Bronchial epithelial cell (primary cell): ENCODE measurements around the gene ZNF534. TPM values are rescaled to one million over a fixed set of nuclear protein-coding genes. Genes with fewer than 3 reads are reported as not detected.
A peak's percentile ranks its signal among the peaks of the same experiment; 100 is the strongest.

ENCODE experiments used
- DNase-seq: peaks from one replicate; pipeline ENCODE4 v3.0.0-alpha.2; 2010; ENCODE audit warnings: low read depth
- FAIRE-seq: peaks from 2 replicates; lab custom pipeline; 2011; peaks lifted over from hg19 to GRCh38; lab: Jason Lieb, UNC
- H3K27me3 ChIP-seq: 2 replicates; pipeline ENCODE4 v1.5.1; 2011; ENCODE audit warnings: low read length; ENCODE audit not compliant: control insufficient read depth, insufficient read depth
- H3K36me3 ChIP-seq: 2 replicates; pipeline ENCODE4 v1.5.1; 2011; ENCODE audit warnings: low read length; ENCODE audit not compliant: control insufficient read depth, insufficient read depth
- H3K4me3 ChIP-seq: 2 replicates; pipeline ENCODE4 v1.5.1; 2011; ENCODE audit warnings: mild to moderate bottlenecking, low read depth, low read length, control low read depth
- total RNA-seq: library from RNA; depleted of rRNA; stranded (reverse); fragments of >200 nt; gene quantifications from 2 replicates; pipeline ENCODE4 v1.2.1, GENCODE V29; 2014
- TF ChIP-seq, protein P1 (sequence below): IDR thresholded peaks from 2 replicates; pipeline ENCODE4 v1.5.1; 2011; ENCODE audit warnings: mild to moderate bottlenecking, moderate library complexity, low read length, control low read depth, inconsistent platforms; ENCODE audit not compliant: insufficient read depth, severe bottlenecking

The ZNF534 gene
- not detected in 2 replicates for total RNA-seq

DNA sequence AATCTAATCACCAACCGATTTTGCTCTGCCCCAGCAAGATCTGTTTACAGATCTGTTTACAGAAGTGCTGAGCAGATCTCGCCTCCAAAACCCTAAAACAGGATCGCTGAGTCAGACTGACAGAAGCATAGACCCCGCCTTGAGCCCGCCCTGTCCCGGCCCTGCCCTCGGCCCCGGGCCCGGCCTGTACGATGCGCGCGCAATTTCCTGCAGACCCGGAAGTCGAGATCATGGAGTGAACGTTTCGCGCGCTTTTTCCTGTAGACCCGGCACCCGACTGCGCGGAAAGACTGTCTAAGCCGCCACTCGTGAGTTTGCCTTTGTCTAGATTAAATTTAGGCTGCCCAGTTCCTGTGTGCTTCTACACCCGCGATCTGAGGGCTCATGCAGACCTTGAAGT, at the start of gene ZNF534:
TSS of gene ZNF534 (plus strand) at position 212 of the 400 bp plus-strand sequence. CDS start 2,327 bp downstream, outside the sequence.
- TF ChIP-seq, protein P1, sequence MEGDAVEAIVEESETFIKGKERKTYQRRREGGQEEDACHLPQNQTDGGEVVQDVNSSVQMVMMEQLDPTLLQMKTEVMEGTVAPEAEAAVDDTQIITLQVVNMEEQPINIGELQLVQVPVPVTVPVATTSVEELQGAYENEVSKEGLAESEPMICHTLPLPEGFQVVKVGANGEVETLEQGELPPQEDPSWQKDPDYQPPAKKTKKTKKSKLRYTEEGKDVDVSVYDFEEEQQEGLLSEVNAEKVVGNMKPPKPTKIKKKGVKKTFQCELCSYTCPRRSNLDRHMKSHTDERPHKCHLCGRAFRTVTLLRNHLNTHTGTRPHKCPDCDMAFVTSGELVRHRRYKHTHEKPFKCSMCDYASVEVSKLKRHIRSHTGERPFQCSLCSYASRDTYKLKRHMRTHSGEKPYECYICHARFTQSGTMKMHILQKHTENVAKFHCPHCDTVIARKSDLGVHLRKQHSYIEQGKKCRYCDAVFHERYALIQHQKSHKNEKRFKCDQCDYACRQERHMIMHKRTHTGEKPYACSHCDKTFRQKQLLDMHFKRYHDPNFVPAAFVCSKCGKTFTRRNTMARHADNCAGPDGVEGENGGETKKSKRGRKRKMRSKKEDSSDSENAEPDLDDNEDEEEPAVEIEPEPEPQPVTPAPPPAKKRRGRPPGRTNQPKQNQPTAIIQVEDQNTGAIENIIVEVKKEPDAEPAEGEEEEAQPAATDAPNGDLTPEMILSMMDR = no peak
- Histone ChIP-seq H3K36me3 (no peaks in the 10 kb centered on the region), H3K4me3 (no peak within 1 kb of the TSS), H3K27me3 (no peaks in the 10 kb centered on the region)
- FAIRE-seq (no peak), DNase-seq (no peak)

DNA sequence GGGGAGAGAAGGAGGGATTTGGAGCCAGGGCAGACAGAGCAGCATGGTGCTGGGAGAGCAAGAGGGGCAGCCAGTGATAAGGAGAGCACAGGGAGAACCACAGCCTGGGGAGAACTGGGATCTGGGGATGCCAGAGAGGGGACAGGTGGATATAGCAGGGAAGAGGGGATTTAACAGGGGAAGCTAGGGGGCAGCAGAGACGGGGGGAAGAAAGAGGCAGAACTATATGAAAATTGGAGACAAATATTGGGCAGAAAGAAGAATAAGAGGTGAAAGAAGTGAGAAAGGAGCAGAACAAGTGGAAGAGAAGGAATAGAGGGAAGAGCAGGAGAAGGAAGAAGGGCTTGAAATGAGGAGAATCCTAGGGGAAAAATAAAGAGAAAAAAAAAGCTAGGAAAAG, 37.8 kb upstream of the ZNF534 start:
- TF ChIP-seq, protein P1 = no peak
- no peaks in the 10 kb centered on the region for H3K27me3 ChIP-seq
- H3K4me3 ChIP-seq = no peak overlapping the region
- FAIRE-seq (no peak), DNase-seq (no peak)
- H3K36me3 ChIP-seq = peaks cover 4% of the 10 kb centered on the region

DNA sequence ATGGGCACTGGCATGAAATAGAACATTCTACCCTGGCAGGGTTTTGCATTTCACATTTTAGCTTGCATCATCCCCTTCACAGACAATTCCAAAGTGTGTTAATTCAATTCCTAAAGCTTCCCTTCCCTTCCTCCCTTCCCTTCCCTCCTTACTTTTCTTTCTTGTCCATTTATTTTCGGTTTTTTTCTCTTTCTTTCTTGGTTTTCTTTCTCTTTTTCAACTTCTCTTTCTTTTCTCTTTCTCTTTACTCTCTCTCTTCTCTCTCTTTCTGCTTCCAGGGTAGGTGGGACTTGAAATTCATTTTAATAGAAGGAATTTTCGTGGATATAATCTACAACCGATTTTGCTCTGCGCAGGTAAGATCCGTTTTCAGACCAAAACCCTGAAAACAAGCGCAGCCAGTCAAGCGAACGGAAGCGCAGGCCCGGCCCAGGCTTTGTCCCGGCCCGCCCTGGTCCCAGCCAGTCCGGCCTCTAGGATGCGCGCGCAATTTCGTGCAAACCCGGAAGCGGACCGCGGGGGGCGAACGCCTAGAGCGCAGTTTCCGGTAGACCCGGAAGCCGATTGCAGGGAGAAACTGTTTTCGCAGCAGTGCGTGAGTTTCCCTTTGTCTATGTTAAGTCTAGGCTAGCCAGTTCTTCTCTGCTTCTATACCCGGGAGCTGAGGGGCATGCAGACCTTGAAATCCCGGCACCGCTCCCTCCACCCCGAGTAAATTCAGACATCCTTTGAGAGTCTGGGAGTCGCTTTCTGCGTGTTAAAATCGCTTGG, 31.5 kb upstream of the ZNF534 start, which contains the start of gene ZNF528:
TSS of gene ZNF528 (plus strand) at position 540 of the 771 bp plus-strand sequence. CDS start 4,165 bp downstream, outside the sequence.
- TF ChIP-seq, protein P1 = no peak
- H3K36me3 ChIP-seq = peaks cover 16% of the 10 kb centered on the region
- DNase-seq = peak; percentile 71
- H3K27me3 ChIP-seq = no peaks in the 10 kb centered on the region
- peak within 1 kb of the TSS; percentile 61 for H3K4me3 ChIP-seq
- no peak for FAIRE-seq

DNA sequence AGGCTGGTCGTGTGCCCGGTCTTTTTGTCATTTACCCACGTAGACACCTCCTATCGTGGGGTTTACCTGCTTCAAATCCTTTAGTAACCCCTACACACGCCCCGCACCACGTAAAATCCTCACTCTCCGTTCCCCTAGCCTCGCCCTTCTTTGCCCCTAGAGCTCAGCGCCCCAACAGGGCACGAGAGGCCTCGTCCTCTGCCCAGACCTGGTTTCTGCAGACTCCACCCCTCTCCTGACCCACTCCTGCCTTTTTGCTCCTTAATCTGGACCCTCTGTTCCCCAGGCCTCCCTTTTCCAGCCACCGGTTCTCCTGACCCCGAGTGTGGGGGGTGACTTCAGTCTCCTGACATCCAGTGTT, 30.9 kb upstream of the ZNF534 start:
- FAIRE-seq (no peak), DNase-seq (no peak)
- TF ChIP-seq, protein P1 = peak; percentile 7
- H3K4me3 ChIP-seq = peak overlapping the region; percentile 61
- H3K36me3 ChIP-seq = peaks cover 16% of the 10 kb centered on the region
- H3K27me3 ChIP-seq = no peaks in the 10 kb centered on the region

DNA sequence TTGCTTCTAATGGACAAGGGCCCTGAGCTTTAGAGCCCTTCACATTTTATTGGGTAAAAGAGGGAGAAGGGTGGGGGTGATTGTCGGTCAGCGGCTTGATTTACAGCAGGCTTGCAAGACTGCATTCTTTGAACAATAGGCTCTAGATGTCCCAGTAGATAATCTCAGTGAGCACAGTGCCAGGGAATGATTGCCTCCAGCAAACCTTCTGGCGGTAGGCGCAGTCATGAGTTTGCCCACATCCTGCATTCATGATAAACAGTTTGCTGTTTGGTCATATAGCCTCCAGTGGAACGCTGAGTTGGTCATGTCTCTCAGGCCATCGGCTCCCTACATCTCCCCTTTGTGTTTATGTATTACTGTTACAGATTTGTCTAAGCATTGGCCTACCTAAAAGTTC, 18.7 kb upstream of the ZNF534 start:
- Histone ChIP-seq H3K36me3 (peaks cover 10% of the 10 kb centered on the region), H3K27me3 (no peaks in the 10 kb centered on the region), H3K4me3 (no peak overlapping the region)
- FAIRE-seq (no peak), DNase-seq (no peak)
- TF ChIP-seq, protein P1 = no peak
